HG02884 (cell line): ENCODE measurements around the gene GFOD1.

ENCODE experiments used
- ATAC-seq: cut with Tn5 transposase; IDR thresholded peaks from one replicate; pipeline ENCODE4 v1.9.1; 2021; ENCODE audit warnings: mild to moderate bottlenecking, moderate library complexity; ENCODE audit not compliant: unreplicated experiment

The GFOD1 gene

GRCh38 chr6:13360671-13361540 lies 126.5 kb downstream of the GFOD1 start:
- ATAC-seq, result no peak

- no peak for ATAC-seq
Observed at GRCh38 chr6:13359287-13359686, 128.1 kb downstream of the GFOD1 start.

- no peak for ATAC-seq
Observed at GRCh38 chr6:13358511-13358910, 128.9 kb downstream of the GFOD1 start.

- no peak for ATAC-seq
Observed at GRCh38 chr6:13357551-13358075, 129.8 kb downstream of the GFOD1 start.

GRCh38 chr6:13355999-13356785 lies 131.2 kb downstream of the GFOD1 start:
- ATAC-seq, result peak; percentile 76

GRCh38 chr6:13355043-13355945 lies 132.1 kb downstream of the GFOD1 start:
- peak; percentile 47 for ATAC-seq

- ATAC-seq, result no peak
Observed at GRCh38 chr6:13354331-13355042, 132.9 kb downstream of the GFOD1 start.

GRCh38 chr6:13352165-13352564 lies 135.2 kb downstream of the GFOD1 start:
- no peak for ATAC-seq

- ATAC-seq, result no peak
Observed at GRCh38 chr6:13351271-13351670, 136.1 kb downstream of the GFOD1 start.

GRCh38 chr6:13349811-13350506 lies 137.4 kb downstream of the GFOD1 start:
- no peak for ATAC-seq

- no peak for ATAC-seq
Observed at GRCh38 chr6:13348334-13349113, 138.9 kb downstream of the GFOD1 start.

GRCh38 chr6:13346245-13346644 lies 141.2 kb downstream of the GFOD1 start:
- no peak for ATAC-seq

- no peak for ATAC-seq
Observed at GRCh38 chr6:13342414-13343019, 144.9 kb downstream of the GFOD1 start.

- no peak for ATAC-seq
Observed at GRCh38 chr6:13339863-13340630, 147.4 kb downstream of the GFOD1 start.

- ATAC-seq, result no peak
Observed at GRCh38 chr6:13338038-13338437, 149.4 kb downstream of the GFOD1 start.

- ATAC-seq, result no peak
Observed at GRCh38 chr6:13336553-13336952, 150.8 kb downstream of the GFOD1 start.

GRCh38 chr6:13334953-13335352 lies 152.4 kb downstream of the GFOD1 start:
- ATAC-seq, result no peak

GRCh38 chr6:13332349-13332706 lies 155.1 kb downstream of the GFOD1 start:
- ATAC-seq, result no peak
